Measurements from ENCODE around the gene RAE1. TPM values are rescaled to one million over a fixed set of nuclear protein-coding genes. Genes with fewer than 3 reads are reported as not detected.

Gene RAE1
- total and polyA plus RNA-seq, 2 of the 4 experiments (the other 2 are of a cell fraction): 32.8 to 80.5 TPM

DNA sequence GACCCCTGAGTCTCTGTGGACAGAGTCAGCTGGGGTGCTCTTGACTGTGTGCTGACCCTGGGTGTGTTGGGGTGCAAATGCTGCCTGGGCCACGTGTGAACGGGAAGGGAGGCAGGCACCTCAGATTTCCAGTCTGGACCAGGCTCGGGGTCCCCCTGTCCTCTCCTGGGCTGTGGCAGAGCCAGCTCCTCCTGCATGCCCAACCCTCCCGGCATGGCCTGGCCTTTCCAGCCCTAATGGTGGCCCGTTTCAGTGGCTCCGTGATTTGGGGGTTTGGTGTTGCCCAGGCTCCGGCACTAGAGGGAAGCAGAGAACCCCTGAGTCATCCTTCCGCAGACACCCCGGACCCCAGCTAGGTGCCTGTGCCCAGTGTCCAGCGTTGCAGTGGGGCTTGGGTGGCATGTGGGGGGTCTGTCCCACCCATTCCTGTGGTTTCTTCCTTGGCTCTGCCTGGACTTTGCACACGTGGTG, 49.2 kb downstream of the RAE1 start:
- Histone ChIP-seq H3K18ac (ENCODE audit: low read depth, low read length) (no peak overlapping the region), H4K91ac (ENCODE audit: insufficient read depth, low read depth, low read length) (no peak overlapping the region), H2BK15ac (ENCODE audit: low read depth, low read length) (no peak overlapping the region), H4K20me1 (ENCODE audit: insufficient read depth, low read length) (no peaks in the 10 kb centered on the region; the same call in 1 of the 2 replicates), H2BK20ac (ENCODE audit: low read depth, low read length) (no peak overlapping the region), H3K14ac (replicated peaks; ENCODE audit: low read depth, low read length) (no peak overlapping the region), H3K4me1 (ENCODE audit: control insufficient read depth, insufficient read depth, low read length) (peaks cover 6% of the 10 kb centered on the region; the same call in 1 of the 2 replicates), H3K4me2 (ENCODE audit: low read depth, low read length) (no peak overlapping the region), H3K9ac (ENCODE audit: low read depth, low read length) (no peak overlapping the region), H3K9me1 (ENCODE audit: insufficient read depth, low read length) (no peaks in the 10 kb centered on the region), H3K27ac (ENCODE audit: insufficient read depth, low read length) (no peak overlapping the region), H2AK5ac (ENCODE audit: low read depth, low read length) (no peak overlapping the region), H3K27me3 (ENCODE audit: control insufficient read depth, insufficient read depth, low read length) (no peaks in the 10 kb centered on the region), H3K9me3 (ENCODE audit: control insufficient read depth, insufficient read depth, low read length) (no peaks in the 10 kb centered on the region), H4K8ac (ENCODE audit: low read depth in 2 of 2, low read length in 2 of 2) (no peak overlapping the region), H2AK9ac (replicated peaks; ENCODE audit: low read depth, low read length, poor library complexity) (no peak overlapping the region), H4K5ac (ENCODE audit: low read depth, low read length) (no peak overlapping the region), H3K23ac (ENCODE audit: low read depth, low read length) (no peak overlapping the region), H3K79me1 (ENCODE audit: low read depth in 1 of 2, low read length in 2 of 2) (peaks cover 0 to 3% of the 10 kb centered on the region in 2 experiments; a peak in 1 of 4 replicates), H2AFZ (replicated peaks; ENCODE audit: low read length, poor library complexity) (peak overlapping the region; percentile 32), H3K36me3 (ENCODE audit: control insufficient read depth, insufficient read depth, low read length) (peaks cover 27% of the 10 kb centered on the region), H2BK120ac (ENCODE audit: low read depth, low read length) (no peak overlapping the region), H3K56ac (ENCODE audit: extremely low read depth, insufficient read depth, low read length) (no peak overlapping the region), H3K4ac (ENCODE audit: low read depth, low read length) (no peak overlapping the region), H2BK5ac (ENCODE audit: low read depth, low read length, poor library complexity, severe bottlenecking) (no peak overlapping the region), H3K4me3 (ENCODE audit: insufficient read depth, low read depth, low read length) (no peak overlapping the region)
- in situ Hi-C loops (cut with MboI; ENCODE audit: low sequenced_read_pairs) (no loop called here), dilution Hi-C loops (cut with HindIII; ENCODE audit: low sequenced_read_pairs, unreplicated experiment) (no loop called here), intact Hi-C loops (cut with micrococcal nuclease) (no loop called here)
- ATAC-seq (ENCODE audit: low read depth): no peak
- ChIA-PET CTCF (interaction anchor here (0.6 kb wide), 1 partner anchor 27 kb away, joined by 3 read pairs; no protein-coding TSS in a partner anchor), POLR2A (ENCODE audit: unreplicated experiment) (no interaction called here)
- BruUV-seq (replicated peaks): no TSS peak
- no peak for DNase-seq
- WGBS, 2 experiments (ENCODE audit: extremely low coverage in 2 of 2, insufficient read length in 1 of 2): 96% methylated on average over 4 of the region's 11 CpGs; no CpG with 5 or more reads in 1 of the 2 experiments
- TF ChIP-seq, protein P1, sequence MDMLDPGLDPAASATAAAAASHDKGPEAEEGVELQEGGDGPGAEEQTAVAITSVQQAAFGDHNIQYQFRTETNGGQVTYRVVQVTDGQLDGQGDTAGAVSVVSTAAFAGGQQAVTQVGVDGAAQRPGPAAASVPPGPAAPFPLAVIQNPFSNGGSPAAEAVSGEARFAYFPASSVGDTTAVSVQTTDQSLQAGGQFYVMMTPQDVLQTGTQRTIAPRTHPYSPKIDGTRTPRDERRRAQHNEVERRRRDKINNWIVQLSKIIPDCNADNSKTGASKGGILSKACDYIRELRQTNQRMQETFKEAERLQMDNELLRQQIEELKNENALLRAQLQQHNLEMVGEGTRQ (IDR thresholded peaks at IDR 0.05; ENCODE audit: low read depth, low read length): no peak
- TF ChIP-seq BHLHE40 (IDR thresholded peaks at IDR 0.05; ENCODE audit: low read depth, low read length): no peak
- no peak for TF ChIP-seq CHD1 (IDR thresholded peaks at IDR 0.05; ENCODE audit: low read depth, low read length)
- TF ChIP-seq RCOR1 (IDR thresholded peaks at IDR 0.05; ENCODE audit: insufficient replicate concordance, low read length): no peak
- TF ChIP-seq SMC3 (IDR thresholded peaks at IDR 0.05; ENCODE audit: low read depth, low read length): no peak
- TF ChIP-seq CTCF (conservative IDR thresholded peaks at IDR 0.05; ENCODE audit: low read depth, low read length): no peak
- no peak for TF ChIP-seq MXI1 (IDR thresholded peaks at IDR 0.05; ENCODE audit: borderline replicate concordance, low read depth, low read length)
- TF ChIP-seq ELK1 (IDR thresholded peaks at IDR 0.05; ENCODE audit: borderline replicate concordance, low read depth, low read length): no peak
- no peak for TF ChIP-seq RFX5 (IDR thresholded peaks at IDR 0.05; ENCODE audit: low read depth, low read length)
- TF ChIP-seq CEBPB (IDR thresholded peaks at IDR 0.05; ENCODE audit: low read depth, low read length): no peak
- TF ChIP-seq RAD21 (IDR thresholded peaks at IDR 0.05; ENCODE audit: low read length): no peak
- TF ChIP-seq FOS (IDR thresholded peaks at IDR 0.05; ENCODE audit: low read depth, low read length): no peak
- TF ChIP-seq NFE2L2 (IDR thresholded peaks at IDR 0.05; ENCODE audit: low read depth, low read length): no peak
- no peak for TF ChIP-seq POLR2A (IDR thresholded peaks at IDR 0.05; ENCODE audit: low read depth, low read length)

Data from IMR-90 (cell line).